HT-29 (cell line): ENCODE data around the gene CDK17. TPM values are rescaled to one million over a fixed set of nuclear protein-coding genes. Genes with fewer than 3 reads are reported as not detected.
"Not testable (repeated sequence)": the region's sequence is repeated elsewhere in the genome, so short reads cannot be mapped to it uniquely, and the experiment has no call there.

Experiments
- DNase-seq: peaks from one replicate; pipeline ENCODE4 v3.0.0-alpha.2; 2015; ENCODE audit warnings: low spot score
- total RNA-seq: library from RNA; depleted of rRNA; stranded (reverse); fragments of >200 nt; shearing (Covaris generic); gene quantifications from 2 replicates; pipeline ENCODE4 v1.2.3, GENCODE V29; 2014

CDK17 gene
- total RNA-seq, 1 experiment from 2014 or later: 9.2 TPM

GRCh38 chr12:96354844-96355534 is 45.2 kb downstream of the CDK17 start:
- no peak for DNase-seq

DNA sequence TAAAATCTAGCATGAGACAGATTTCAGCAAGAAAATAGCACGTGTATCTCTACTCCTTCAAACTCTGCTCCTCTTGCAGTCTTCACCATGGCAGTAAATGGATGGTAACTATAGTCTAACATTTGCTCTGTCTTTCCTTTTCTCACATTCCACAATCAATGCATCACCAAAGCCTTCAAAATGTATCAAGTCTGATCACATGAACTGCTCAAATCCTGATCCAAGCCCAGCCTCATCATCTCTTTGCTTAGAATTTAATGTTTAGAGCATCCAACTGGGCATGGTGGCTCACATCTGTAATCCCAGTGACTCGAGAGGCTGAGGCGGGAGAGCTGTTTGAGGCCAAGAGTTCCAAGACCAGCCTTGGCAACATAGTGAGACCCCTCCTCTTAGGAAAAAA is 45.9 kb downstream of the CDK17 start:
- no peak for DNase-seq

GRCh38 chr12:96352161-96352835 is 47.9 kb downstream of the CDK17 start:
- DNase-seq: no peak

DNA sequence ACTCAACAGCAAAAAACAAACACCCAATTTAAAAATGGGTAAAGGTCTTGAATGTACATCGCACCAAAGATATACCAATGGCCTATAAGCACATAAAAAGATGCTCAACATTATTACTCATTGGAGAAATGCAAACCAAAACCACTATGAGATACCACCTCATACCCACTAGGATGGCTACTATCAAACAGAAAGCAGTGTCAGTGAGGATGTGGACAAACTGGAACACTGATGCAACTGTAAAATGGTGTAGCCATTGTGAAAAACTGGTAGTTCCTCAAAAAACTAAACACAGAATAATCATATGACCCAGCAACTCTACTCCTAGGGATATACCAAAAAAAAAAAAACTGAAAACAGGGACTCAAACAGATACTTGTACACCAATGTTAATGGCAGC is 49.3 kb downstream of the CDK17 start:
- no peak for DNase-seq

DNA sequence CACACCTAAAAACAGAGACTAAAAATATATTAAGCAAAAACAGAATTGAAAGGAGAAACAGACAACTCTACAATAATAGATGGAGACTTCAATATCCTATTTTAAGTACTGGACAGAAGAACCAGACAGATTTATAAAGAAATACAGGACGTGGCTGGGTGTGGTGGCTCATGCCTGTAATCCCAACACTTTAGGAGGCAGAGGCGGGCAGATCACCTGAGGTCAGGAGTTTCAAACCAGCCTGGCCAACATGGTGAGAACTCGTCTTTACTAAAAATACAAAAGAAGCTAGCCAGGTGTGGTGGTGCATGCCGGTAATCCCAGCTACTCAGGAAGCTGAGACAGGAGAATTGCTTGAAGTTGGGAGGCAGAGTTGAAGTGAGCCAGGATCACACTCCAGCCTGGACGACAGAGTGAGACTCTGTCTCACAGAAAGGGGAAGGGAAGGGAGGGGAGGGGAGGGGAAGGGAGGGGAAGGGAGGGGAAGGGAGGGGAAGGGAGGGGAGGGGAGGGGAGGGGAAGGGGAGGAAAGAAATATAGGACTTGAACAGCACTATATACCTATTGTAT is 53.0 kb downstream of the CDK17 start:
- no peak for DNase-seq

GRCh38 chr12:96346716-96347115 is 53.5 kb downstream of the CDK17 start:
- DNase-seq: not testable (repeated sequence)

DNA sequence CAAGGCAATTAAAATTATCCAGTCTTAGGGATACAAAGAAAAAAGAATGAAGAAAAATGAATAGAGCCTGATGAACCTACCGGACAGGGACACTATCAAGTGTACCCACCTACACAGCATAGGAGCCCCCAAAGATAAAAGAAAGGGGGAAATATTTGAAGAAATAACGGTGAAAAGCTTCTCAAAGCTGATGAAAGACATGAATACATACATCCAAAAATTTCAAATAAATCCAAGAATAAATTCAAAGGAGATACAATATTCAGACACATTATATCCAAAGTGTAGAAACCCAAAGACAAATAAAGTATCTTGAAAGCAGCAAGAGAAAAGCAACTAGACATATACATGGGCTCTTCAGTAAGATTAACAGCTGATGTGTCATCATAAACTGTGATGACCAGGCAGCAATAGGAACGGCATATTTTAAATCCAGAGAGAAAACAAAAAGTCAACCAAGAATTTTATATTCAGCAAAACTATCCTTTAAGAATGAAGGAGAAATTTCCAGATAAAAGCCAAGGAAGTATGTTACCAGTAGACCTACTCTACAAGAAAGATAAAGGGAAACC is 56.0 kb downstream of the CDK17 start:
- DNase-seq: no peak

DNA sequence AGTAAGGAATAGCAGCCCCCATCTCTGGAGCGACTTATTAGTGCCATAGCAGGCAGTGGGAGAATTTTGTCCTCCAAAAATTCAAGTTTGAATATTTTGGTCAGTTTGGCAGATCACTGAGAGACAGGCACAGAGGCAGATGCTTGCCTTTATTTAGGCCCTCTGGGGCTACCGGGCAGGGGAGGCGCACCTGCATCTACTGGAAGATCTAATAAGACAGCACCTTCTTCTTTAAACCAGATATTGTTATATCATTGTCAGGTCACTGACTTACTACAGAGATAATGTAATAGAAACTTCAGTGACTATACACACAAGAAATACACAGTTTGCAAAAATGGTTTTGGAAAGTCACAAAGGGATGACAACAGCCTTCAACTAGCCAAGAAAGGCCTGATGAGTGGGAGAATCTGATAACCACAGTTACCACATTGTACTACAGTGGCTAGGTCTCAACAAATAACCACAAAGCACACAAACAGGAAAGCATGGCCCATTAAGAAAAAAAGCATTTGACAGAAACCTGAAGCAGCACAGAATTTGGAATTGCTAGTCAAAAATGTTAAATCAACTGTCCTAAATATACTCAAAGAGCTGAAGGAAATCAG is 56.8 kb downstream of the CDK17 start:
- no peak for DNase-seq

DNA sequence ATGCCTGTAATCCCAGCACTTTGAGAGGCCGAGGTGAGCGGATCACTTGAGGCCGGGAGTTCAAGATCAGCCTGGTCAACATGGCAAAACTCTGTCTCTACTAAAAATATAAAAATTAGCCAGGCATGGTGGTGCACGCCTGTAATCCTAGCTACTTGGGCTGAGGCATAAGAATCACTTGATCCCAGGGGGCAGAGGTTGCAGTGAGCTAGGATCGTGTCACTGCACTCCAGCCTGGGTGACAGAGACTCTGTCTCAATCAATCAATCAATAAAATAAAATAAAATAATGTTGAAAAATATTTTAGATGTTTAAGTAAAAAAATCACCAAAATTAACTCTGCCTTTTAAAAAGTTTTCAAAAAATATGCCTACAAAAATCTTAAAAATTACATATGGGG is 60.6 kb downstream of the CDK17 start:
- DNase-seq: not testable (repeated sequence)

DNA sequence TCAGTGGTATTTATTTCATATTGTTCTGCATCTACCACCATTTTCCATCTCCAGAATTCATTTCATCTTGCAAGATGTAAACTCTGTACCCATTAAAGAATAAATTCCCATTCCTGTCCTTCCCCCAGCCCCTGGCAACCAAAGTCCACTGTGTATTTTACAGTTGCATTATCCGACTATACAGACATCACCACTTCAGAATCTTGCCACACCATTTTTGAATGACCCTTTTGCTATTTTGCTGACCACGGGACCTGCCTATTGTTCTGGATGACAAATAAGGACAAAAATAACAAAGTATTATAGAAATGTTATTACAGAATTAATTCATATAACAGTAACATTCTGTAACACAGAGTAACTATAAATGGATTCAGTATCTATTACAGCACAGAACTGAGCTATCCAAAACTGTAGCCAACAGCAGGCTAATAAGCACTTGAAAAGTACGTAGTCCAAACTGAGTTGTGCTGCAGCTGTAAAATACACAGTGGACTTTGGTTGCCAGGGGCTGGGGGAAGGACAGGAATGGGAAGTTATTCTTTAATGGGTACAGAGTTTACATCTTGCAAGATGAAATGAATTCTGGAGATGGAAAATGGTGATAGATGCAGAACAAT is 61.3 kb downstream of the CDK17 start:
- DNase-seq: no peak

DNA sequence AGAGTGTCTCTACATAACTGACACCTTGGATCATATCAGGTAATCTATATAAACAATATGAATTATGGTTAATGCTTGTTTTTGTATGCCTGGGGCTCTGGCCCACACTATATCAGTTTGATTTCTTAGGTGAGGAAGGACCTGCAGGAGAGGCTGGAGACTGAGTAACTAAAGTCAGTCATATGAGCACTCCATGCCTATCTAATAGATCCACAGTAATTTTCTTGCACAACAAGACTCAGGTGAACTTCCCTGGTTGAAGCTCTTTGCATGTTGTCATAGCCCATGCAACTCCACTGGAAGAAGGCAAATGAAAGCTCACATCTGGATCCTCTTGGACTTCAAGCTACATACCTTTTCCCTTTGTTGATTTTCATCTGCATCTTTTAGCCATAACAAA is 62.3 kb downstream of the CDK17 start:
- DNase-seq: no peak

GRCh38 chr12:96336489-96336888 is 63.8 kb downstream of the CDK17 start:
- no peak for DNase-seq

DNA sequence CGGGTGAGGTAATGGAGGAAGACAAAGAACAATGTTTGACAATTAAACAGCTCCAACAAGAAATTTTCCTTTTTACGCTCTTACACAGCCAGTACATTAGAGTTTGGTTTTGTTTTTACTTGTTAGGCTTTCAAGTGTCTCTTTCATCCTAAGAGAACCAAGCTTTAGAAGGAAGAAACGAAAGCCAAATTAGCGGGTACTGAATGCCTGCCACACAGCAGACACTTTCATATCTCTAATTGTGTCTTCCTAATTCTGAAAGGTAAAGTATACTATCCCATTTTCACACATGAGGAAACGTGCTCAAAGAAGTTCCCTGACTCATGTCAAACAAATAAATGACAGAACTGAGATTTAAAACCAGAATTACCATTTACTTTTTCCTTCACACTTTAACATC is 65.0 kb downstream of the CDK17 start:
- no peak for DNase-seq

DNA sequence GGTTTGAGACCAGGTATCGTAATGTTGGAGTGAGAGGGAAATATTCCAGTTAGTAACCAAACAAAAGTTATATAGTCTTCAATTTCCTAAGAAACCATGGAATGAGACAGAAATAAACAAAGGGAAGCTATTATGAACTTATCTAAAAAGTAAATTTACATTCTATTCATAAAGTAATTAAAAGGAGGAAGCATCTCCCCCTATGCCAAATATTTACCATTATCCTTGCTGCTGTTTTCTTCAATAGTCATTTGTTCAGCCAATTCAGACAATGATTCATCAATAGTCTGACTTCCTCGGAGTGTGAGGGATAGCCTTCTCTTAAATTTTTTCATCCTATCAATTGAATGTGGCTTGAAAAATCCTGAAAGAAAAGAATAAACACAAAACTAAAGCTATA is 65.7 kb downstream of the CDK17 start:
- DNase-seq: no peak

GRCh38 chr12:96329545-96329944 is 70.7 kb downstream of the CDK17 start:
- DNase-seq: no peak

- DNase-seq: no peak
Measured at GRCh38 chr12:96329018-96329417, 71.2 kb downstream of the CDK17 start.

- DNase-seq: no peak
Measured at GRCh38 chr12:96327889-96328288, 72.3 kb downstream of the CDK17 start.

GRCh38 chr12:96327346-96327745 is 72.9 kb downstream of the CDK17 start:
- no peak for DNase-seq

DNA sequence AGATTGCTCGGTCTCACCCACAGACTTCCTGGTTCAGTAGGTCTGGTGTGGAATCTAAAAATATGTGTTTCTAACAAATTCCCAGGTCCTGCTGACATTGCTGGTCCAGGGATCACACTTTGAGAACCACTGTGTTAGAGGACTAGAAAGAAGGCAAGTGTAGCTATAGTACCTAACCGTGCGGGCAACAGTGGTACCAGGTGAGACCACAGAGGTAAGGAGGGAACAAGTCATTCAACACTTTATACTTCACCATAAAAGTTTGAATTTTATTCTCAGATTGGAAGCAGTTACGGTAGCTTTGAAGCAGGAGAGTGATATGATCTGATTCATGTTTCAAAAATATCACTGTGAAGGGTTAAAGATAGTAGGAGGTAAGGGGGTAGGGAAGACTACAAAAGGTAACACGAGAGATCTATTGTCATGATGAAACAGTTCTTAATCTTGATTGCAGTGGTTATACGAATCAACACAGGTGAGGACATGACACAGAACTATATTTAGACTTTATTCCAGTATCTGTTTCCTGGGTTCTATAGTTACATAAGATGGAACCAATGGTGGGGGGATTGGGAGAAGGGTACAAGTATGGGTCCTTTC is 73.5 kb downstream of the CDK17 start:
- no peak for DNase-seq

- DNase-seq: no peak
Measured at GRCh38 chr12:96323906-96324305, 76.3 kb downstream of the CDK17 start.

DNA sequence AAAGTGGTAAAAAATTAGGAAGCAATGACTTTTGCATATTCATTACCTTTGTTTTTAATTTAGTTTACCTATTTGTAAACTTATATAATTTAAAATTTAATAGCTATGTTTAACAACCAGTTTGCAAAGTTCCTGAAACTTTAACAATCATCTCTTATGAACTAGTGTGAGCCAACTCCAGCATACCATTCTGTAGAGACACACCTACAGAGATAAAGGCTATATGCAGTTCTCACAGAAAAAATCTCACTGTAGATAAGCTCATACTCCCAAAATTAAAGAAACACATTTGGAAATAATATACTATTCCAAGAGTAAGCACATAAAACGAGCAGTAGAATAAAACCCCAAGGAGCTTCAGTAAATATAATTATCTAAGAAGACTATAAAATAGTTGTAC is 77.5 kb downstream of the CDK17 start:
- DNase-seq: no peak

DNA sequence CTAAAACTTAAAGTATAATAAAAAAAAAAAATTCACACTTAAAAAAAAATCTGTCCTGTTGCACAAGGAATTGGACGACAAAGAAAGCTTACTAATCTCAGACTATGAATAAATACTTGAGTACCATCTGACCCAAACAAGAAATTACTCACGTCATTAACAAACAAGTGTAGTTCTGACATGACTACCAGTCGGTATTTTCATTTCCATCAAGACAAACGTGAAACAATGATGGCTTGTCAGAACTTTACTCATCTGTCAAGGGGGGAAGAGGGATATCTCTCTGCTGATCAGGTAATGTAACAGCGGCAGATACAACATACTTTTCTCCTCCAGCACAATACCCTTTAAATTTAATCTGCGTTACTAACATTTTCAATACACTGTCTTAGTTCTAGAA is 78.3 kb downstream of the CDK17 start:
- no peak for DNase-seq
